IMR-90 (cell line): ENCODE measurements around the gene ADGRL3. TPM values are rescaled to one million over a fixed set of nuclear protein-coding genes. Genes with fewer than 3 reads are reported as not detected.

Experiments used
- ATAC-seq: fragments of 200-7000 bp; cut with Tn5 transposase; 2 replicates; pipeline ENCODE4 v1.9.1; 2020; ENCODE audit warnings: low read depth, mild to moderate bottlenecking, moderate library complexity
- BruUV-seq: library from RNA; stranded (reverse); fragments of 400-500 nt; replicated peaks from 2 replicates; lab custom pipeline; 2021; lab: Mats Ljungman, UMichigan
- CTCF ChIA-PET: fragments of 300-600 bp; formaldehyde crosslinking; extraction: SDS; loops from one replicate; lab custom pipeline; 2021; ENCODE audit warnings: antibody characterized with exemption; lab: Yijun Ruan, JAX
- POLR2A ChIA-PET: fragments of 300-600 bp; sonication (Branson Sonifier 250); formaldehyde crosslinking; loops from one replicate; lab custom pipeline; 2022; ENCODE audit warnings: antibody characterized with exemption; ENCODE audit not compliant: unreplicated experiment; lab: Charles Lee
- DNase-seq: peaks from one replicate; pipeline ENCODE4 v3.0.0; 2013
- H2AFZ ChIP-seq: replicated peaks from 2 replicates; pipeline ENCODE3; 2013; ENCODE audit warnings: low read length, mild to moderate bottlenecking; ENCODE audit not compliant: poor library complexity
- H2AK5ac ChIP-seq: 2 replicates; pipeline ENCODE4 v1.6.1; 2013; ENCODE audit warnings: low read depth, low read length, inconsistent platforms
- H2AK9ac ChIP-seq: replicated peaks from 2 replicates; pipeline ENCODE3; 2013; ENCODE audit warnings: mild to moderate bottlenecking, low read depth, low read length, moderate library complexity; ENCODE audit not compliant: poor library complexity
- H2BK120ac ChIP-seq: 2 replicates; pipeline ENCODE4 v1.6.1; 2013; ENCODE audit warnings: low read depth, low read length, inconsistent platforms
- H2BK15ac ChIP-seq: 3 replicates; pipeline ENCODE4 v1.6.1; 2013; ENCODE audit warnings: low read depth, low read length, inconsistent platforms
- H2BK20ac ChIP-seq: 2 replicates; pipeline ENCODE4 v1.6.1; 2013; ENCODE audit warnings: low read depth, mild to moderate bottlenecking, inconsistent platforms, low read length, moderate library complexity
- H2BK5ac ChIP-seq: 2 replicates; pipeline ENCODE4 v1.6.1; 2013; ENCODE audit warnings: mild to moderate bottlenecking, low read depth, low read length, inconsistent platforms; ENCODE audit not compliant: poor library complexity, severe bottlenecking
- H3K14ac ChIP-seq: replicated peaks from 2 replicates; pipeline ENCODE4 v1.6.1; 2013; ENCODE audit warnings: low read depth, low read length, inconsistent platforms
- H3K18ac ChIP-seq: 2 replicates; pipeline ENCODE4 v1.6.1; 2013; ENCODE audit warnings: low read depth, low read length, control low read depth
- H3K23ac ChIP-seq: 2 replicates; pipeline ENCODE4 v1.6.1; 2013; ENCODE audit warnings: low read depth, low read length, inconsistent platforms
- H3K27ac ChIP-seq: 2 replicates; pipeline ENCODE4 v1.5.1; 2013; ENCODE audit warnings: mild to moderate bottlenecking, control low read depth, low read length; ENCODE audit not compliant: insufficient read depth
- H3K27me3 ChIP-seq: 2 replicates; pipeline ENCODE4 v1.6.1; 2013; ENCODE audit warnings: low read length; ENCODE audit not compliant: control insufficient read depth, insufficient read depth
- H3K36me3 ChIP-seq: 2 replicates; pipeline ENCODE4 v1.6.1; 2013; ENCODE audit warnings: low read length, mixed read lengths; ENCODE audit not compliant: control insufficient read depth, insufficient read depth
- H3K4ac ChIP-seq: 2 replicates; pipeline ENCODE4 v1.6.1; 2013; ENCODE audit warnings: low read depth, low read length, inconsistent platforms
- H3K4me1 ChIP-seq: 2 replicates; pipeline ENCODE4 v1.6.1; 2013; ENCODE audit warnings: low read length, mixed read lengths; ENCODE audit not compliant: control insufficient read depth, insufficient read depth
- H3K4me2 ChIP-seq: 2 replicates; pipeline ENCODE4 v1.6.1; 2013; ENCODE audit warnings: low read depth, mild to moderate bottlenecking, control low read depth, low read length, moderate library complexity
- H3K4me3 ChIP-seq: 2 replicates; pipeline ENCODE4 v1.5.1; 2013; ENCODE audit warnings: low read depth, mild to moderate bottlenecking, control low read depth, low read length, moderate library complexity; ENCODE audit not compliant: insufficient read depth
- H3K56ac ChIP-seq: 2 replicates; pipeline ENCODE4 v1.6.1; 2013; ENCODE audit warnings: low read length, inconsistent platforms; ENCODE audit not compliant: insufficient read depth; ENCODE audit errors: extremely low read depth
- H3K79me1 ChIP-seq, 2 experiments: 2 replicates each; pipeline ENCODE4 v1.6.1; 2013; ENCODE audit warnings: low read length in 2 of 2, inconsistent platforms in 1 of 2, low read depth in 1 of 2
- H3K9ac ChIP-seq: 2 replicates; pipeline ENCODE4 v1.6.1; 2013; ENCODE audit warnings: low read depth, low read length, control low read depth
- H3K9me1 ChIP-seq: 2 replicates; pipeline ENCODE4 v1.6.1; 2013; ENCODE audit warnings: low read length, inconsistent platforms; ENCODE audit not compliant: insufficient read depth
- H3K9me3 ChIP-seq: 2 replicates; pipeline ENCODE4 v1.6.1; 2013; ENCODE audit warnings: low read length; ENCODE audit not compliant: control insufficient read depth, insufficient read depth
- H4K20me1 ChIP-seq: 2 replicates; pipeline ENCODE4 v1.6.1; 2013; ENCODE audit warnings: low read length, inconsistent platforms; ENCODE audit not compliant: insufficient read depth
- H4K5ac ChIP-seq: 2 replicates; pipeline ENCODE4 v1.6.1; 2013; ENCODE audit warnings: mild to moderate bottlenecking, low read depth, low read length, control low read depth
- H4K8ac ChIP-seq, 2 experiments: 2 replicates each; pipeline ENCODE4 v1.6.1; 2013; ENCODE audit warnings: low read depth in 2 of 2, low read length in 2 of 2, control low read depth in 1 of 2, inconsistent platforms in 1 of 2
- H4K91ac ChIP-seq: 2 replicates; pipeline ENCODE4 v1.6.1; 2013; ENCODE audit warnings: low read depth, low read length, inconsistent platforms; ENCODE audit not compliant: insufficient read depth
- FOS ChIP-seq: fragments of 150-350 bp; IDR thresholded peaks from 2 replicates; pipeline ENCODE4 v1.6.1; 2016; ENCODE audit warnings: low read depth, low read length
- NFE2L2 ChIP-seq: fragments of 150-350 bp; IDR thresholded peaks from 2 replicates; pipeline ENCODE4 v1.6.1; 2016; ENCODE audit warnings: low read depth, mild to moderate bottlenecking, low read length
- SMC3 ChIP-seq: fragments of 150-350 bp; IDR thresholded peaks from 2 replicates; pipeline ENCODE4 v1.6.1; 2016; ENCODE audit warnings: low read depth, mild to moderate bottlenecking, antibody characterized with exemption, low read length, moderate library complexity
- WGBS, 2 experiments: methylation state at CpG; one replicate each; pipeline versions ENCODE4 v1.1.5 to v1.1.7; 2013; ENCODE audit warnings: missing lambda C conversion rate in 2 of 2; ENCODE audit not compliant: insufficient read length in 1 of 2; ENCODE audit errors: extremely low coverage in 2 of 2; 5-methylcytosine and 5-hydroxymethylcytosine counted together
- dilution Hi-C: fragments of 300-500 bp; cut with HindIII; formaldehyde crosslinking; loops from one replicate; pipeline ENCODE4 v1.14.3; 2018; ENCODE audit warnings: low sequenced_read_pairs; ENCODE audit not compliant: unreplicated experiment
- in situ Hi-C: fragments of 300-500 bp; cut with MboI; formaldehyde crosslinking; loops from 3 replicates; pipeline ENCODE4 v1.14.3; 2019; ENCODE audit warnings: low sequenced_read_pairs, inconsistent platforms, mixed read lengths
- intact Hi-C: fragments of 100-400 bp; cut with micrococcal nuclease; formaldehyde crosslinking; loops from 2 replicates; pipeline ENCODE4 v1.10.0; 2022
- polyA plus RNA-seq, 3 experiments: library from polyadenylated mRNA; depleted of rRNA; stranded (reverse); fragments of >200 nt; gene quantifications; 2 replicates each; pipeline ENCODE4 v1.2.3, GENCODE V29; 2012; ENCODE audit warnings: low replicate concordance in 1 of 3
- total RNA-seq: library from RNA; depleted of rRNA; stranded (reverse); fragments of >200 nt; gene quantifications from 2 replicates; pipeline ENCODE4 v1.2.3, GENCODE V29; 2012

Gene ADGRL3
- total and polyA plus RNA-seq, 2 of the 4 experiments (the other 2 are of a cell fraction) = 0.46 to 2.5 TPM

GRCh38 chr4:61293707-61294400 is 93.7 kb downstream of the ADGRL3 start:
- intact Hi-C loops (no loop called here), dilution Hi-C loops (no loop called here), in situ Hi-C loops (no loop called here)
- ChIA-PET CTCF (no interaction called here), POLR2A (no interaction called here)
- Histone ChIP-seq H3K56ac (no peak overlapping the region), H3K4me2 (no peak overlapping the region), H3K14ac (no peak overlapping the region), H2BK15ac (no peak overlapping the region), H4K91ac (no peak overlapping the region), H3K23ac (no peak overlapping the region), H3K4ac (no peak overlapping the region), H2BK5ac (no peak overlapping the region), H3K27ac (no peak overlapping the region), H3K4me1 (no peaks in the 10 kb centered on the region), H3K4me3 (no peak overlapping the region), H4K8ac (no peak overlapping the region), H2AFZ (no peak overlapping the region), H4K20me1 (no peaks in the 10 kb centered on the region), H3K36me3 (no peaks in the 10 kb centered on the region), H2BK20ac (no peak overlapping the region), H3K9me1 (no peaks in the 10 kb centered on the region), H3K9me3 (no peaks in the 10 kb centered on the region), H3K18ac (no peak overlapping the region), H2AK5ac (no peak overlapping the region), H4K5ac (no peak overlapping the region), H3K27me3 (no peaks in the 10 kb centered on the region), H3K79me1 (no peaks in the 10 kb centered on the region), H2BK120ac (no peak overlapping the region), H3K9ac (no peak overlapping the region), H2AK9ac (no peak overlapping the region)
- ATAC-seq (no peak), DNase-seq (no peak)
- no CpG with 5 or more reads among the region's 7 CpGs for WGBS, 2 experiments
- no TSS peak for BruUV-seq
- TF ChIP-seq FOS (no peak), NFE2L2 (no peak), SMC3 (no peak)
